HepG2 (cell line): ENCODE measurements around the gene FBXW2. TPM values are rescaled to one million over a fixed set of nuclear protein-coding genes. Genes with fewer than 3 reads are reported as not detected.

ENCODE experiments used
- ARHGAP35 ChIP-seq: sonication (generic); formaldehyde crosslinking; IDR thresholded peaks from 2 replicates; pipeline ENCODE4 v1.9.0; 2022; ENCODE audit warnings: mild to moderate bottlenecking, inconsistent platforms, moderate library complexity, missing genetic modification reagents, borderline replicate concordance
- BCL6 ChIP-seq: IDR thresholded peaks from 2 replicates; pipeline ENCODE4 v1.6.1; 2016; ENCODE audit warnings: missing genetic modification reagents, missing compliant biosample characterization
- CBX2 ChIP-seq, 2 experiments: fragments of 200-600 bp in 1 of 2; sonication (generic); formaldehyde crosslinking in 1 of 2; IDR thresholded peaks; 2 replicates each; pipeline versions ENCODE4 v1.7.0 to v1.8.1; 2018 to 2022; ENCODE audit warnings: low read depth in 2 of 2, low read length in 1 of 2, mild to moderate bottlenecking in 1 of 2, missing genetic modification reagents in 1 of 2
- CREM ChIP-seq, 2 experiments: sonication (generic) in 1 of 2; formaldehyde crosslinking in 1 of 2; IDR thresholded peaks; 2 replicates each; pipeline versions ENCODE4 v1.4.0 to v1.6.1; 2016 to 2020; ENCODE audit warnings: antibody characterized with exemption in 1 of 2, mild to moderate bottlenecking in 1 of 2, missing genetic modification reagents in 1 of 2
- FOXK1 ChIP-seq: sonication (generic); formaldehyde crosslinking; IDR thresholded peaks from 2 replicates; pipeline ENCODE4 v1.4.0; 2020; ENCODE audit warnings: low read depth, missing genetic modification reagents, borderline replicate concordance
- GABPA ChIP-seq, 2 experiments: IDR thresholded peaks; 2 replicates each; pipeline ENCODE4 v1.6.1; 2011 to 2016; ENCODE audit warnings: low read depth in 2 of 2, low read length in 1 of 2, missing biosample characterization in 1 of 2, missing genetic modification characterization in 1 of 2
- HHEX ChIP-seq: IDR thresholded peaks from 2 replicates; pipeline ENCODE4 v1.6.1; 2016; ENCODE audit warnings: control low read depth
- HNRNPK ChIP-seq: fragments of 200-400 bp; formaldehyde crosslinking; IDR thresholded peaks from 2 replicates; pipeline ENCODE4 v1.6.1; 2018; ENCODE audit warnings: low read length, low read depth, moderate library complexity, mild to moderate bottlenecking; ENCODE audit not compliant: poor library complexity, severe bottlenecking
- IKZF1 ChIP-seq: fragments of 450-650 bp; IDR thresholded peaks from 2 replicates; pipeline ENCODE4 v1.7.1; 2016
- JARID2 ChIP-seq: sonication (generic); formaldehyde crosslinking; IDR thresholded peaks from 2 replicates; pipeline ENCODE4 v1.8.1; 2023; ENCODE audit warnings: missing genetic modification reagents, inconsistent platforms; ENCODE audit not compliant: insufficient replicate concordance
- MATR3 ChIP-seq: sonication (generic); formaldehyde crosslinking; IDR thresholded peaks from 2 replicates; pipeline ENCODE4 v1.4.0; 2020; ENCODE audit warnings: missing genetic modification reagents
- MZF1 ChIP-seq: sonication (generic); formaldehyde crosslinking; IDR thresholded peaks from 2 replicates; pipeline ENCODE4 v1.8.1; 2023; ENCODE audit warnings: mild to moderate bottlenecking, missing genetic modification reagents, borderline replicate concordance
- NAIF1 ChIP-seq: sonication (generic); formaldehyde crosslinking; IDR thresholded peaks from 2 replicates; pipeline ENCODE4 v1.5.0; 2020; ENCODE audit warnings: mild to moderate bottlenecking, missing genetic modification reagents, borderline replicate concordance
- REL ChIP-seq: sonication (generic); formaldehyde crosslinking; conservative IDR thresholded peaks from 2 replicates; pipeline ENCODE4 v1.8.0; 2022; ENCODE audit warnings: mild to moderate bottlenecking, missing genetic modification reagents, moderate library complexity
- SRSF1 ChIP-seq: fragments of 200-400 bp; formaldehyde crosslinking; optimal IDR thresholded peaks from 2 replicates; pipeline ENCODE3; 2017; ENCODE audit warnings: mild to moderate bottlenecking, low read depth, low read length, moderate library complexity
- SRSF9 ChIP-seq: fragments of 200-400 bp; formaldehyde crosslinking; IDR thresholded peaks from 2 replicates; pipeline ENCODE4 v1.6.1; 2018; ENCODE audit warnings: borderline replicate concordance, mild to moderate bottlenecking, low read depth, low read length; ENCODE audit not compliant: insufficient read depth, poor library complexity, severe bottlenecking
- TAF15 ChIP-seq: fragments of 200-400 bp; formaldehyde crosslinking; IDR thresholded peaks from one replicate; pipeline ENCODE4 v1.6.1; 2018; ENCODE audit warnings: mild to moderate bottlenecking, low read depth, low read length; ENCODE audit not compliant: poor library complexity, severe bottlenecking
- TBX3 ChIP-seq: fragments of 450-650 bp; IDR thresholded peaks from 2 replicates; pipeline ENCODE4 v1.6.1; 2017; ENCODE audit warnings: antibody characterized with exemption, mild to moderate bottlenecking, inconsistent platforms, borderline replicate concordance
- WIZ ChIP-seq: sonication (generic); formaldehyde crosslinking; IDR thresholded peaks from 2 replicates; pipeline ENCODE4 v1.5.1; 2020; ENCODE audit warnings: mild to moderate bottlenecking, missing genetic modification reagents
- ZBTB14 ChIP-seq: sonication (generic); formaldehyde crosslinking; IDR thresholded peaks from 2 replicates; pipeline ENCODE4 v1.4.0; 2020; ENCODE audit warnings: missing genetic modification reagents
- ZBTB43 ChIP-seq: sonication (generic); formaldehyde crosslinking; conservative IDR thresholded peaks from 2 replicates; pipeline ENCODE4 v1.4.0; 2020; ENCODE audit warnings: missing genetic modification reagents
- ZNF225 ChIP-seq: sonication (generic); formaldehyde crosslinking; IDR thresholded peaks from 2 replicates; pipeline ENCODE4 v1.4.0; 2020; ENCODE audit warnings: mild to moderate bottlenecking, missing genetic modification reagents
- ZNF607 ChIP-seq: sonication (generic); formaldehyde crosslinking; IDR thresholded peaks from 2 replicates; pipeline ENCODE4 v1.5.1; 2020; ENCODE audit warnings: missing genetic modification reagents, mild to moderate bottlenecking, borderline replicate concordance
- ZNF710 ChIP-seq: sonication (generic); formaldehyde crosslinking; IDR thresholded peaks from 2 replicates; pipeline ENCODE4 v1.5.0; 2020; ENCODE audit warnings: mild to moderate bottlenecking, missing genetic modification reagents, borderline replicate concordance
- ZNF781 ChIP-seq: sonication (generic); formaldehyde crosslinking; IDR thresholded peaks from 2 replicates; pipeline ENCODE4 v1.5.1; 2020; ENCODE audit warnings: borderline replicate concordance, mild to moderate bottlenecking, missing genetic modification reagents; ENCODE audit errors: not compliant biosample characterization
- polyA plus RNA-seq, 8 experiments: library from polyadenylated mRNA; depleted of rRNA in 3 of 8; stranded (reverse) in 7 of 8; unstranded in 1 of 8; fragments of >200 nt; fragmentation: Illumina TruSeq in 4 of 8; extraction: Trizol in 4 of 8; gene quantifications; 2 replicates each; pipeline versions ENCODE4 v1.2.1 to v1.2.3, GENCODE V29; 2011 to 2016; ENCODE audit warnings: low read depth in 4 of 8, missing spikeins in 1 of 8, mixed read lengths in 1 of 8; ENCODE audit not compliant: insufficient read depth in 1 of 8
- total RNA-seq, 5 experiments: library from RNA; depleted of rRNA; stranded (reverse); fragments of >200 nt; fragmentation: Illumina TruSeq; extraction: Trizol; gene quantifications; 2 replicates each; pipeline ENCODE4 v1.2.3, GENCODE V29; 2016; ENCODE audit warnings: low read depth in 1 of 5

The FBXW2 gene
- total and polyA plus RNA-seq, 2 of the 13 experiments (the other 11 are each of a cell fraction or from before 2014, with no cell fraction given), result 35.4 to 43.1 TPM

- no peak for TF ChIP-seq TBX3
- TF ChIP-seq SRSF9, result no peak
- no peak for TF ChIP-seq ARHGAP35 (CRISPR knock-in tag)
- no peak for TF ChIP-seq SRSF1
- TF ChIP-seq ZNF607 (CRISPR knock-in tag), result no peak
- no peak for TF ChIP-seq JARID2 (CRISPR knock-in tag)
- TF ChIP-seq HNRNPK, result no peak
- no peak for TF ChIP-seq NAIF1
- no peak for TF ChIP-seq IKZF1
- peak; percentile 66 for TF ChIP-seq BCL6
- TF ChIP-seq ZBTB14 (CRISPR knock-in tag), result no peak
- no peak for TF ChIP-seq HHEX (CRISPR knock-in tag)
- TF ChIP-seq FOXK1 (CRISPR knock-in tag), result peak; percentile 71; the same call in 1 of the 2 replicates
- TF ChIP-seq WIZ (CRISPR knock-in tag), result no peak
- no peak for TF ChIP-seq GABPA (IDR thresholded peaks at IDR 0.05; ENCODE audit: low read depth, low read length)
- no peak for TF ChIP-seq GABPA (CRISPR knock-in tag; IDR thresholded peaks at IDR 0.05; ENCODE audit: low read depth)
- TF ChIP-seq TAF15, result no peak
- TF ChIP-seq CREM (IDR thresholded peaks at IDR 0.05), result peak; percentile 75; the same call in 1 of the 2 replicates
- no peak for TF ChIP-seq CREM (CRISPR knock-in tag; IDR thresholded peaks at IDR 0.05)
- no peak for TF ChIP-seq ZNF225 (CRISPR knock-in tag)
- TF ChIP-seq CBX2 (IDR thresholded peaks at IDR 0.05; ENCODE audit: low read depth, low read length), result no peak
- TF ChIP-seq CBX2 (CRISPR knock-in tag; IDR thresholded peaks at IDR 0.05; ENCODE audit: low read depth), result no peak
- no peak for TF ChIP-seq MATR3
- TF ChIP-seq ZNF710 (CRISPR knock-in tag), result no peak
- no peak for TF ChIP-seq ZBTB43 (CRISPR knock-in tag)
- no peak for TF ChIP-seq MZF1 (CRISPR knock-in tag)
- TF ChIP-seq ZNF781 (CRISPR knock-in tag), result no peak
- TF ChIP-seq REL (CRISPR knock-in tag), result no peak
Observed at GRCh38 chr9:120735415-120736126, 57.6 kb downstream of the FBXW2 start (continued).
